Cardiac muscle cell (in vitro differentiated cells and primary cell): ENCODE measurements around the gene TMPRSS6. TPM values are rescaled to one million over a fixed set of nuclear protein-coding genes. Genes with fewer than 3 reads are reported as not detected.
A peak's percentile ranks its signal among the peaks of the same experiment; 100 is the strongest.

ENCODE experiments used
- DNase-seq, 2 donors: peaks; one replicate each; pipeline versions ENCODE4 v3.0.0 to v3.0.0-alpha.2; 2010 to 2017; ENCODE audit warnings: low read depth in 1 of 2, low spot score in 1 of 2
- H3K27ac ChIP-seq: fragments of 200-600 bp; sonication (generic); 2 replicates; pipeline ENCODE4 v1.5.1; 2016
- H3K27me3 ChIP-seq: fragments of 200-600 bp; sonication (generic); 2 replicates; pipeline ENCODE4 v1.6.0; 2016; ENCODE audit warnings: control low read depth
- H3K36me3 ChIP-seq: fragments of 200-600 bp; sonication (generic); 2 replicates; pipeline ENCODE4 v1.5.1; 2016; ENCODE audit warnings: control low read depth
- H3K4me1 ChIP-seq: fragments of 200-600 bp; sonication (generic); 2 replicates; pipeline ENCODE4 v1.8.1; 2017; ENCODE audit warnings: low read depth, mild to moderate bottlenecking, mixed run types
- H3K4me3 ChIP-seq: fragments of 200-600 bp; sonication (generic); 2 replicates; pipeline ENCODE4 v1.5.1; 2016; ENCODE audit warnings: mild to moderate bottlenecking
- H3K9me3 ChIP-seq: fragments of 200-600 bp; sonication (generic); 2 replicates; pipeline ENCODE4 v1.5.1; 2017; ENCODE audit warnings: low read depth, mild to moderate bottlenecking, control low read depth
- CTCF ChIP-seq: IDR thresholded peaks from 2 replicates; pipeline ENCODE4 v1.5.1; 2012; ENCODE audit warnings: low read depth, mild to moderate bottlenecking, low read length
- polyA plus RNA-seq: library from polyadenylated mRNA; unstranded; fragments of >200 nt; fragmentation: Nextera tagmentation; extraction: Ambion mirVana; gene quantifications from 2 replicates; pipeline ENCODE4 v1.2.1, GENCODE V29; 2016
- total RNA-seq: library from RNA; depleted of rRNA; stranded (reverse); fragments of >200 nt; gene quantifications from 2 replicates; pipeline ENCODE4 v1.2.3, GENCODE V29; 2016

TMPRSS6 gene
- total and polyA plus RNA-seq, 2 experiments from 2014 or later = 0.11 TPM; not detected in 1

GRCh38 chr22:37079668-37080171 lies 29.8 kb downstream of the TMPRSS6 start:
- H3K9me3 ChIP-seq = no peaks in the 10 kb centered on the region
- TF ChIP-seq CTCF = no peak
- H3K27me3 ChIP-seq = peaks cover 24% of the 10 kb centered on the region
- no peaks in the 10 kb centered on the region for H3K36me3 ChIP-seq
- no peak overlapping the region for H3K4me3 ChIP-seq
- H3K4me1 ChIP-seq = no peaks in the 10 kb centered on the region
- H3K27ac ChIP-seq = no peak overlapping the region
- peak in 1 of 2 donors; percentile 61 for DNase-seq

GRCh38 chr22:37079158-37079557 lies 30.4 kb downstream of the TMPRSS6 start:
- peaks cover 29% of the 10 kb centered on the region for H3K27me3 ChIP-seq
- H3K36me3 ChIP-seq = no peaks in the 10 kb centered on the region
- DNase-seq = no peak
- H3K4me1 ChIP-seq = no peaks in the 10 kb centered on the region
- no peak overlapping the region for H3K27ac ChIP-seq
- H3K4me3 ChIP-seq = no peak overlapping the region
- TF ChIP-seq CTCF = no peak
- no peaks in the 10 kb centered on the region for H3K9me3 ChIP-seq

- no peak overlapping the region for H3K4me3 ChIP-seq
- H3K36me3 ChIP-seq = no peaks in the 10 kb centered on the region
- peaks cover 39% of the 10 kb centered on the region for H3K27me3 ChIP-seq
- H3K4me1 ChIP-seq = no peaks in the 10 kb centered on the region
- H3K27ac ChIP-seq = no peak overlapping the region
- peak; percentile 100 for TF ChIP-seq CTCF
- DNase-seq = peak; percentile 66 to 72
- no peaks in the 10 kb centered on the region for H3K9me3 ChIP-seq
Observed at GRCh38 chr22:37077802-37078448, 31.6 kb downstream of the TMPRSS6 start.

- TF ChIP-seq CTCF = no peak
- H3K4me3 ChIP-seq = no peak overlapping the region
- no peak for DNase-seq
Observed at GRCh38 chr22:37075822-37076433, 33.6 kb downstream of the TMPRSS6 start.

GRCh38 chr22:37075046-37075445 lies 34.5 kb downstream of the TMPRSS6 start:
- H3K4me1 ChIP-seq = no peaks in the 10 kb centered on the region
- TF ChIP-seq CTCF = no peak
- peaks cover 56% of the 10 kb centered on the region for H3K27me3 ChIP-seq

More at GRCh38 chr22:37075822-37076433, 33.6 kb downstream of the TMPRSS6 start:
- Histone ChIP-seq H3K27ac (no peak overlapping the region), H3K36me3 (no peaks in the 10 kb centered on the region), H3K9me3 (no peaks in the 10 kb centered on the region), H3K4me1 (no peaks in the 10 kb centered on the region), H3K27me3 (peaks cover 47% of the 10 kb centered on the region)

More at GRCh38 chr22:37075046-37075445, 34.5 kb downstream of the TMPRSS6 start:
- no peak overlapping the region for H3K27ac ChIP-seq
- no peak for DNase-seq
- H3K4me3 ChIP-seq = no peak overlapping the region
- H3K9me3 ChIP-seq = no peaks in the 10 kb centered on the region
- no peaks in the 10 kb centered on the region for H3K36me3 ChIP-seq
